Measurements from ENCODE around the gene GLYATL3. TPM values are rescaled to one million over a fixed set of nuclear protein-coding genes. Genes with fewer than 3 reads are reported as not detected.

Gene GLYATL3
- total RNA-seq, 1 donor from 2014 or later, result not detected

- no peak for DNase-seq (ENCODE audit: low spot score in 2 of 2, unreplicated experiment in 2 of 2)
- no peak for TF ChIP-seq CTCF (IDR thresholded peaks at IDR 0.05; ENCODE audit: unreplicated experiment)
- H3K9me3 Mint-ChIP-seq, result no peaks in the 10 kb centered on the region
- no peak overlapping the region for H3K4me3 Mint-ChIP-seq
- H3K36me3 Mint-ChIP-seq, result peaks cover 3% of the 10 kb centered on the region
- peaks cover 12% of the 10 kb centered on the region for H3K27me3 Mint-ChIP-seq (ENCODE audit: low read depth)
- H3K4me1 Mint-ChIP-seq, result peaks cover 20% of the 10 kb centered on the region
- no peak overlapping the region for H3K27ac Mint-ChIP-seq
Observed at GRCh38 chr6:49555951-49556350, 56.2 kb downstream of the GLYATL3 start.

- TF ChIP-seq CTCF (IDR thresholded peaks at IDR 0.05; ENCODE audit: unreplicated experiment), result no peak
- no peaks in the 10 kb centered on the region for H3K9me3 Mint-ChIP-seq
- H3K27me3 Mint-ChIP-seq (ENCODE audit: low read depth), result peaks cover 7% of the 10 kb centered on the region
- H3K4me3 Mint-ChIP-seq, result no peak overlapping the region
- no peak for DNase-seq (ENCODE audit: low spot score in 2 of 2, unreplicated experiment in 2 of 2)
- H3K4me1 Mint-ChIP-seq, result peaks cover 15% of the 10 kb centered on the region
- H3K36me3 Mint-ChIP-seq, result peaks cover 3% of the 10 kb centered on the region
- no peak overlapping the region for H3K27ac Mint-ChIP-seq
Observed at GRCh38 chr6:49556429-49556837, 56.7 kb downstream of the GLYATL3 start.

GRCh38 chr6:49557177-49557576 is 57.5 kb downstream of the GLYATL3 start:
- Mint-ChIP-seq H3K36me3 (peaks cover 3% of the 10 kb centered on the region), H3K9me3 (no peaks in the 10 kb centered on the region), H3K27me3 (ENCODE audit: low read depth) (peaks cover 2% of the 10 kb centered on the region), H3K4me3 (no peak overlapping the region), H3K4me1 (peaks cover 10% of the 10 kb centered on the region), H3K27ac (no peak overlapping the region)
- DNase-seq (ENCODE audit: low spot score in 2 of 2, unreplicated experiment in 2 of 2), result no peak
- no peak for TF ChIP-seq CTCF (IDR thresholded peaks at IDR 0.05; ENCODE audit: unreplicated experiment)

- peaks cover 3% of the 10 kb centered on the region for H3K36me3 Mint-ChIP-seq
- H3K27me3 Mint-ChIP-seq (ENCODE audit: low read depth), result no peaks in the 10 kb centered on the region
- H3K4me1 Mint-ChIP-seq, result peaks cover 7% of the 10 kb centered on the region
- no peak overlapping the region for H3K4me3 Mint-ChIP-seq
- no peak overlapping the region for H3K27ac Mint-ChIP-seq
- no peaks in the 10 kb centered on the region for H3K9me3 Mint-ChIP-seq
- TF ChIP-seq CTCF (IDR thresholded peaks at IDR 0.05; ENCODE audit: unreplicated experiment), result no peak
- no peak for DNase-seq (ENCODE audit: low spot score in 2 of 2, unreplicated experiment in 2 of 2)
Observed at GRCh38 chr6:49558238-49558637, 58.5 kb downstream of the GLYATL3 start.

- Mint-ChIP-seq H3K27ac (no peak overlapping the region), H3K4me1 (no peaks in the 10 kb centered on the region), H3K9me3 (peaks cover 6% of the 10 kb centered on the region), H3K27me3 (ENCODE audit: low read depth) (no peaks in the 10 kb centered on the region), H3K4me3 (no peak overlapping the region), H3K36me3 (no peaks in the 10 kb centered on the region)
- DNase-seq (ENCODE audit: low spot score in 2 of 2, unreplicated experiment in 2 of 2), result no peak
- no peak for TF ChIP-seq CTCF (IDR thresholded peaks at IDR 0.05; ENCODE audit: unreplicated experiment)
Observed at GRCh38 chr6:49563006-49563886, 63.5 kb downstream of the GLYATL3 start.
